G401 (cell line): ENCODE data around the gene CDH22. TPM values are rescaled to one million over a fixed set of nuclear protein-coding genes. Genes with fewer than 3 reads are reported as not detected.

Experiments
- DNase-seq: peaks from one replicate; pipeline ENCODE4 v3.0.0-alpha.2; 2015; ENCODE audit warnings: low spot score
- in situ Hi-C: cut with HindIII; loops from 2 replicates; pipeline ENCODE4 v1.10.0; 2016; ENCODE audit warnings: low sequenced_read_pairs, mixed read lengths
- total RNA-seq: library from RNA; depleted of rRNA; stranded (reverse); fragments of >200 nt; shearing (Covaris generic); gene quantifications from 2 replicates; pipeline ENCODE4 v1.2.3, GENCODE V29; 2014

Gene CDH22
- total RNA-seq, 1 experiment from 2014 or later = not detected

- no peak for DNase-seq
- in situ Hi-C loops = no loop called here
These were observed 52.0 kb downstream of the CDH22 start for GRCh38 chr20:46256293-46256692.

- in situ Hi-C loops = no loop called here
- DNase-seq = peak; percentile 98
These were observed 52.7 kb downstream of the CDH22 start for GRCh38 chr20:46255440-46256104.

- DNase-seq = peak; percentile 83
- in situ Hi-C loops = no loop called here
These were observed 54.9 kb downstream of the CDH22 start for GRCh38 chr20:46253391-46253790.

GRCh38 chr20:46252352-46253091 lies 55.8 kb downstream of the CDH22 start:
- in situ Hi-C loops = no loop called here

GRCh38 chr20:46251211-46251673 lies 57.1 kb downstream of the CDH22 start:
- in situ Hi-C loops = no loop called here
- DNase-seq = no peak

More at GRCh38 chr20:46252352-46253091, 55.8 kb downstream of the CDH22 start:
- DNase-seq = peak; percentile 41

GRCh38 chr20:46250772-46251171 lies 57.5 kb downstream of the CDH22 start:
- DNase-seq = no peak
- in situ Hi-C loops = no loop called here

- in situ Hi-C loops = no loop called here
- no peak for DNase-seq
These were observed 58.6 kb downstream of the CDH22 start for GRCh38 chr20:46249671-46250070.

- DNase-seq = no peak
- in situ Hi-C loops = no loop called here
These were observed 61.7 kb downstream of the CDH22 start for GRCh38 chr20:46246559-46246958.

- in situ Hi-C loops = no loop called here
- DNase-seq = no peak
These were observed 64.3 kb downstream of the CDH22 start for GRCh38 chr20:46243707-46244628.

GRCh38 chr20:46242390-46242789 lies 65.9 kb downstream of the CDH22 start:
- in situ Hi-C loops = no loop called here
- DNase-seq = no peak

GRCh38 chr20:46240881-46241280 lies 67.4 kb downstream of the CDH22 start:
- in situ Hi-C loops = no loop called here
- no peak for DNase-seq

- no peak for DNase-seq
- in situ Hi-C loops = no loop called here
These were observed 68.2 kb downstream of the CDH22 start for GRCh38 chr20:46240065-46240464.

GRCh38 chr20:46237736-46238135 lies 70.6 kb downstream of the CDH22 start:
- in situ Hi-C loops = no loop called here
- no peak for DNase-seq

GRCh38 chr20:46237227-46237626 lies 71.1 kb downstream of the CDH22 start:
- DNase-seq = no peak
- in situ Hi-C loops = no loop called here

GRCh38 chr20:46235077-46235476 lies 73.2 kb downstream of the CDH22 start:
- DNase-seq = no peak
- in situ Hi-C loops = no loop called here

GRCh38 chr20:46233701-46234100 lies 74.6 kb downstream of the CDH22 start:
- in situ Hi-C loops = no loop called here

GRCh38 chr20:46232539-46232938 lies 75.8 kb downstream of the CDH22 start:
- DNase-seq = no peak

More at GRCh38 chr20:46233701-46234100, 74.6 kb downstream of the CDH22 start:
- no peak for DNase-seq

GRCh38 chr20:46230801-46231282 lies 77.5 kb downstream of the CDH22 start:
- in situ Hi-C loops = no loop called here

More at GRCh38 chr20:46232539-46232938, 75.8 kb downstream of the CDH22 start:
- in situ Hi-C loops = no loop called here

GRCh38 chr20:46230106-46230491 lies 78.2 kb downstream of the CDH22 start:
- DNase-seq = no peak
- in situ Hi-C loops = no loop called here

More at GRCh38 chr20:46230801-46231282, 77.5 kb downstream of the CDH22 start:
- no peak for DNase-seq
